PC-9 (cell line): ENCODE data around the gene R3HDM1. TPM values are rescaled to one million over a fixed set of nuclear protein-coding genes. Genes with fewer than 3 reads are reported as not detected.

ENCODE experiments used
- BruUV-seq: library from RNA; stranded (reverse); fragments of 400-500 nt; replicated peaks from 2 replicates; lab custom pipeline; 2021; lab: Mats Ljungman, UMichigan
- CTCF ChIA-PET: fragments of 300-600 bp; sonication (Branson Sonifier 250); formaldehyde crosslinking; loops from one replicate; lab custom pipeline; 2022; ENCODE audit warnings: antibody characterized with exemption; lab: Charles Lee
- POLR2A ChIA-PET: fragments of 300-600 bp; sonication (Branson Sonifier 250); formaldehyde crosslinking; loops from one replicate; lab custom pipeline; 2022; ENCODE audit warnings: antibody characterized with exemption; ENCODE audit not compliant: unreplicated experiment; lab: Charles Lee
- DNase-seq, 2 experiments: peaks; one replicate each; pipeline versions ENCODE4 v3.0.0 to v3.0.0-alpha.2; 2015 to 2022; ENCODE audit warnings: mixed read lengths in 1 of 2
- H2AFZ ChIP-seq: fragments of 200-600 bp; sonication (generic); 2 replicates; pipeline ENCODE4 v1.8.1; 2017; ENCODE audit warnings: antibody characterized with exemption
- H3F3A ChIP-seq: fragments of 200-600 bp; sonication (generic); 2 replicates; pipeline ENCODE4 v1.8.1; 2017; ENCODE audit warnings: antibody characterized with exemption, mild to moderate bottlenecking, low read depth; ENCODE audit not compliant: insufficient read depth
- H3K27ac ChIP-seq: fragments of 200-600 bp; sonication (generic); 2 replicates; pipeline ENCODE4 v1.6.1; 2016; ENCODE audit warnings: mixed run types
- H3K27me3 ChIP-seq: fragments of 200-600 bp; sonication (generic); 2 replicates; pipeline ENCODE4 v1.6.1; 2016; ENCODE audit warnings: low read depth, mixed run types; ENCODE audit not compliant: insufficient read depth
- H3K36me3 ChIP-seq: fragments of 200-600 bp; sonication (generic); 2 replicates; pipeline ENCODE4 v1.6.1; 2016; ENCODE audit warnings: low read depth, mixed run types
- H3K4me1 ChIP-seq: fragments of 200-600 bp; sonication (generic); replicated peaks from 2 replicates; pipeline ENCODE4 v1.6.1; 2016; ENCODE audit warnings: mixed run types; ENCODE audit not compliant: insufficient read depth
- H3K4me2 ChIP-seq: fragments of 200-600 bp; sonication (generic); 2 replicates; pipeline ENCODE4 v1.6.1; 2017; ENCODE audit warnings: mixed run types
- H3K4me3 ChIP-seq: fragments of 200-600 bp; sonication (generic); 2 replicates; pipeline ENCODE4 v1.6.1; 2016; ENCODE audit warnings: mixed run types
- H3K79me2 ChIP-seq: fragments of 200-600 bp; sonication (generic); 2 replicates; pipeline ENCODE4 v1.6.1; 2017; ENCODE audit warnings: low read depth, mixed run types
- H3K9me2 ChIP-seq: fragments of 200-600 bp; sonication (generic); 2 replicates; pipeline ENCODE4 v1.8.1; 2017; ENCODE audit warnings: mild to moderate bottlenecking; ENCODE audit not compliant: insufficient read depth
- H3K9me3 ChIP-seq: fragments of 200-600 bp; sonication (generic); 2 replicates; pipeline ENCODE4 v1.8.1; 2016; ENCODE audit warnings: low read depth; ENCODE audit not compliant: insufficient read depth
- H4K20me1 ChIP-seq: fragments of 200-600 bp; sonication (generic); 2 replicates; pipeline ENCODE4 v1.8.1; 2017; ENCODE audit not compliant: insufficient read depth
- EZH2 ChIP-seq: fragments of 200-600 bp; sonication (generic); IDR thresholded peaks from 2 replicates; pipeline ENCODE4 v1.8.0; 2017; ENCODE audit warnings: antibody characterized with exemption, low read depth
- intact Hi-C: fragments of 100-400 bp; cut with micrococcal nuclease; formaldehyde crosslinking; loops from one replicate; pipeline ENCODE4 v1.10.0; 2022; ENCODE audit not compliant: unreplicated experiment
- total RNA-seq: library from RNA; stranded (reverse); gene quantifications from 2 replicates; pipeline ENCODE4 v1.2.3, GENCODE V29; 2021
- TF ChIP-seq, protein P1 (sequence below): fragments of 200-600 bp; sonication (generic); conservative IDR thresholded peaks from 2 replicates; pipeline ENCODE4 v1.6.1; 2017; ENCODE audit warnings: mixed run types, antibody characterized with exemption, mild to moderate bottlenecking, moderate library complexity

R3HDM1 gene
- total RNA-seq, 1 experiment from 2014 or later, result 36.7 TPM

DNA sequence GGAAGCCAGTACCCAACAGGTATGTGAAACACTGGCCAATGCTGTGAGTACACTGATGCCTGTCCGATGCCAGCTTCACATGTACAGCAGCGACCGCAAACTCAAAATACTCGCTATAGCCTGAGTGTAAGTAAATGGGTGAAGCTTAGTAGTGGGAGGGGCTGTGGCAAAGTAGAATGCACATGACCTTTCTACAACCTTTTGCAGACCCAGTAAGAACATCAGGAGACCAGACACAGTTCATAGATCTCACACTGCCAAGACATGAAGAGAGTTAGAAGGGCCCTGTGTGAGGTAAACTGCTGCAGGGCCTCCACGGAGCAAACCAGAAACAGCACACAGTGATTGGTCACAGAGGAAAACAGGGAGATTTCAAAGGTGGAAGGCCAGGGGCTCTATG is 201.3 kb downstream of the R3HDM1 start:
- no peak for DNase-seq
- Histone ChIP-seq H4K20me1 (no peaks in the 10 kb centered on the region), H2AFZ (no peak overlapping the region), H3K4me3 (no peak overlapping the region), H3K36me3 (no peaks in the 10 kb centered on the region), H3K9me3 (no peaks in the 10 kb centered on the region), H3K4me1 (no peaks in the 10 kb centered on the region), H3K9me2 (no peaks in the 10 kb centered on the region), H3K27ac (no peak overlapping the region), H3K27me3 (no peaks in the 10 kb centered on the region), H3K4me2 (no peak overlapping the region), H3K79me2 (no peaks in the 10 kb centered on the region), H3F3A (no peaks in the 10 kb centered on the region)
- ChIA-PET POLR2A (no interaction called here), CTCF (interaction anchor here (0.6 kb wide), 1 partner anchor 692 kb away, joined by 3 read pairs; no protein-coding TSS in a partner anchor)
- no TSS peak for BruUV-seq
- TF ChIP-seq EZH2, result no peak
- TF ChIP-seq, protein P1, sequence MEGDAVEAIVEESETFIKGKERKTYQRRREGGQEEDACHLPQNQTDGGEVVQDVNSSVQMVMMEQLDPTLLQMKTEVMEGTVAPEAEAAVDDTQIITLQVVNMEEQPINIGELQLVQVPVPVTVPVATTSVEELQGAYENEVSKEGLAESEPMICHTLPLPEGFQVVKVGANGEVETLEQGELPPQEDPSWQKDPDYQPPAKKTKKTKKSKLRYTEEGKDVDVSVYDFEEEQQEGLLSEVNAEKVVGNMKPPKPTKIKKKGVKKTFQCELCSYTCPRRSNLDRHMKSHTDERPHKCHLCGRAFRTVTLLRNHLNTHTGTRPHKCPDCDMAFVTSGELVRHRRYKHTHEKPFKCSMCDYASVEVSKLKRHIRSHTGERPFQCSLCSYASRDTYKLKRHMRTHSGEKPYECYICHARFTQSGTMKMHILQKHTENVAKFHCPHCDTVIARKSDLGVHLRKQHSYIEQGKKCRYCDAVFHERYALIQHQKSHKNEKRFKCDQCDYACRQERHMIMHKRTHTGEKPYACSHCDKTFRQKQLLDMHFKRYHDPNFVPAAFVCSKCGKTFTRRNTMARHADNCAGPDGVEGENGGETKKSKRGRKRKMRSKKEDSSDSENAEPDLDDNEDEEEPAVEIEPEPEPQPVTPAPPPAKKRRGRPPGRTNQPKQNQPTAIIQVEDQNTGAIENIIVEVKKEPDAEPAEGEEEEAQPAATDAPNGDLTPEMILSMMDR, result no peak
- intact Hi-C loops, result no loop called here

DNA sequence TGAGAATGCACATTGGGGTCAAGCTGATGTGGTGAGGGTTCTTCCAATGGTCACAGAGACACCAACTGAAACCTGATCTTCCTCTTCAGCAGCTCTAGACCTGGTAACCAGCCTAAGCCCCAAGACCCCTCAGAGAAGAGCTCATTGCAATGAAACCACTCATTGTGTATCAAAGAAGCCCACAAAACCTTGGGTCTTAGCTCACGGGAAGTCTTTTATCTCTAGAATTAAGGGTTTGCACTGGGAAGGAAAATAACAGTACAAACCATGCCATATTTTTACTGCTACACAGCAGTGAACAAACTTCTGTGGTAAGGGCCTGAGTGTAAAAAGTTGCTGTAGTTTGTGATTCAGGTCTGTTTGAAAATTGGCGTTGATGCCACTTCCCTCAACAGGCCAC is 201.8 kb downstream of the R3HDM1 start:
- no peaks in the 10 kb centered on the region for H3F3A ChIP-seq
- no peak overlapping the region for H3K4me3 ChIP-seq
- H3K27ac ChIP-seq, result no peak overlapping the region
- no peaks in the 10 kb centered on the region for H3K4me1 ChIP-seq
- no peaks in the 10 kb centered on the region for H3K79me2 ChIP-seq
- no peaks in the 10 kb centered on the region for H3K9me2 ChIP-seq
- ChIA-PET POLR2A (no interaction called here), CTCF (interaction anchor here (0.6 kb wide), 1 partner anchor 692 kb away, joined by 3 read pairs; no protein-coding TSS in a partner anchor)
- H4K20me1 ChIP-seq, result no peaks in the 10 kb centered on the region
- TF ChIP-seq, protein P1, result no peak
- no peak for TF ChIP-seq EZH2
- H3K4me2 ChIP-seq, result no peak overlapping the region
- no peaks in the 10 kb centered on the region for H3K36me3 ChIP-seq
- no peaks in the 10 kb centered on the region for H3K27me3 ChIP-seq
- no TSS peak for BruUV-seq
- intact Hi-C loops, result no loop called here
- no peaks in the 10 kb centered on the region for H3K9me3 ChIP-seq
- no peak for DNase-seq
- no peak overlapping the region for H2AFZ ChIP-seq

DNA sequence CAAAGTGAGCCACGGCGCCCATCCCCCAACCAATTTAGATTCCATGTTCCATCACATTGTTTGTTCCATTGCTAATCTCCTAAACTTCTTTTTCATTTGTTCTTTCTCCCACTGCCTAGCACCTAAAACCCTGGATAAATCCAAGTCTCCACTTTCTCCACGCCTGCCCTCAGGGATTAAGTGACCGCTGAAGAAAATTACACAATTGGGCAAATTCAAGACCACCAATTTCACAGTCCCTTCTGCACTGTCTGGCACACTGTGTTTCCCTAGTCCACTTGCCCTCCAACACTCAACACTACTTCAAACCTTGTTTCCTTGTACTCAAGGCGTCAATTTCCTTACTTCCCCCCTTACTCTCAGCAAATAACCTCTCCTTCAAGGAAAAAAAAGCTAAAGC is 205.3 kb downstream of the R3HDM1 start:
- Histone ChIP-seq H3K27me3 (no peaks in the 10 kb centered on the region), H3K36me3 (no peaks in the 10 kb centered on the region), H4K20me1 (no peaks in the 10 kb centered on the region), H3K9me3 (no peaks in the 10 kb centered on the region), H3K9me2 (no peaks in the 10 kb centered on the region; the same call in 1 of the 2 replicates), H3K27ac (no peak overlapping the region), H3F3A (no peaks in the 10 kb centered on the region), H2AFZ (no peak overlapping the region), H3K4me2 (no peak overlapping the region), H3K4me1 (no peaks in the 10 kb centered on the region), H3K4me3 (no peak overlapping the region), H3K79me2 (no peaks in the 10 kb centered on the region)
- no peak for DNase-seq
- TF ChIP-seq EZH2, result no peak
- TF ChIP-seq, protein P1, result no peak
- POLR2A ChIA-PET, result no interaction called here
- intact Hi-C loops, result no loop called here
- CTCF ChIA-PET, result no interaction called here
- no TSS peak for BruUV-seq
